Measurements from ENCODE around the gene MAPK7.

DNA sequence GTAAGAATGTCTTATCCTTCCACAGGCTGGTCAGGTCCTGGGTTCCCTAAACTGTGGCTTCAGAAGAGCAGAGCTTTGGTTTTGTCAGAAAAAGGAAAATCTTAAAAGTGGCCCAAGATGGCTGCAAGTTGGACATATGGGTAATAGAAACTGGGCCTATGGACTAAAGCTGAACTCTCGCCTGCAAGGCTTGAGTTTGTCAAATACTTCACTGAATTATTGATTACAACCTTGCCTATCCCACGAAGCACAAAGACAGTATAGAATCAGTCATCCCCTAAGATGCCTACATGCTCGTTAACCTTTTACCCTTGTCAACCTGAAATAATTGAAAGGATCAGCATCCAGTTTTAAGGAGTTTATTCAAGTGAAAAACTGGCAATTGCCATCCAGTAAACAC, 53.4 kb downstream of the MAPK7 start:
- TF ChIP-seq, protein P1, sequence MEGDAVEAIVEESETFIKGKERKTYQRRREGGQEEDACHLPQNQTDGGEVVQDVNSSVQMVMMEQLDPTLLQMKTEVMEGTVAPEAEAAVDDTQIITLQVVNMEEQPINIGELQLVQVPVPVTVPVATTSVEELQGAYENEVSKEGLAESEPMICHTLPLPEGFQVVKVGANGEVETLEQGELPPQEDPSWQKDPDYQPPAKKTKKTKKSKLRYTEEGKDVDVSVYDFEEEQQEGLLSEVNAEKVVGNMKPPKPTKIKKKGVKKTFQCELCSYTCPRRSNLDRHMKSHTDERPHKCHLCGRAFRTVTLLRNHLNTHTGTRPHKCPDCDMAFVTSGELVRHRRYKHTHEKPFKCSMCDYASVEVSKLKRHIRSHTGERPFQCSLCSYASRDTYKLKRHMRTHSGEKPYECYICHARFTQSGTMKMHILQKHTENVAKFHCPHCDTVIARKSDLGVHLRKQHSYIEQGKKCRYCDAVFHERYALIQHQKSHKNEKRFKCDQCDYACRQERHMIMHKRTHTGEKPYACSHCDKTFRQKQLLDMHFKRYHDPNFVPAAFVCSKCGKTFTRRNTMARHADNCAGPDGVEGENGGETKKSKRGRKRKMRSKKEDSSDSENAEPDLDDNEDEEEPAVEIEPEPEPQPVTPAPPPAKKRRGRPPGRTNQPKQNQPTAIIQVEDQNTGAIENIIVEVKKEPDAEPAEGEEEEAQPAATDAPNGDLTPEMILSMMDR (IDR thresholded peaks at IDR 0.05) = no peak
- no peak for TF ChIP-seq POLR2A (IDR thresholded peaks at IDR 0.05)

All from Peyer's patch (tissue), 4 donors.